GM18867 (cell line): ENCODE data around the gene AKT3.
A peak's percentile ranks its signal among the peaks of the same experiment; 100 is the strongest.

ENCODE experiments used
- ATAC-seq: cut with Tn5 transposase; IDR thresholded peaks from one replicate; pipeline ENCODE4 v1.9.1; 2021; ENCODE audit warnings: mild to moderate bottlenecking, moderate library complexity; ENCODE audit not compliant: unreplicated experiment

AKT3 gene

GRCh38 chr1:243493156-243494129 is 356.6 kb downstream of the AKT3 start:
- ATAC-seq = no peak

GRCh38 chr1:243490748-243491686 is 359.0 kb downstream of the AKT3 start:
- no peak for ATAC-seq

GRCh38 chr1:243489681-243490546 is 360.1 kb downstream of the AKT3 start:
- ATAC-seq = no peak

- ATAC-seq = no peak
These were observed 360.9 kb downstream of the AKT3 start for GRCh38 chr1:243489158-243489527.

GRCh38 chr1:243488459-243489157 is 361.4 kb downstream of the AKT3 start:
- ATAC-seq = no peak

- peak; percentile 81 for ATAC-seq
These were observed 362.3 kb downstream of the AKT3 start for GRCh38 chr1:243487649-243488227.

GRCh38 chr1:243487036-243487648 is 362.9 kb downstream of the AKT3 start:
- peak; percentile 9 for ATAC-seq

GRCh38 chr1:243483952-243484351 is 366.1 kb downstream of the AKT3 start:
- no peak for ATAC-seq

GRCh38 chr1:243483071-243483771 is 366.8 kb downstream of the AKT3 start:
- no peak for ATAC-seq

- ATAC-seq = no peak
These were observed 367.7 kb downstream of the AKT3 start for GRCh38 chr1:243482141-243483022.

- no peak for ATAC-seq
These were observed 368.9 kb downstream of the AKT3 start for GRCh38 chr1:243481101-243481500.

GRCh38 chr1:243477731-243478290 is 372.2 kb downstream of the AKT3 start:
- ATAC-seq = no peak

GRCh38 chr1:243475966-243476365 is 374.1 kb downstream of the AKT3 start:
- ATAC-seq = no peak

GRCh38 chr1:243474906-243475305 is 375.1 kb downstream of the AKT3 start:
- no peak for ATAC-seq

GRCh38 chr1:243474136-243474881 is 375.7 kb downstream of the AKT3 start:
- ATAC-seq = no peak
